Brain microvascular endothelial cell (primary cell): ENCODE data around the gene AHRR.

Source experiments
- DNase-seq: peaks from one replicate; pipeline ENCODE4 v3.0.0-alpha.2; 2020
- H3K27ac ChIP-seq: fragments of 250-450 bp; sonication (Bioruptor Pico); 2 replicates; pipeline ENCODE4 v1.5.1; 2020; ENCODE audit warnings: mild to moderate bottlenecking, moderate library complexity
- H3K27me3 ChIP-seq: fragments of 250-450 bp; sonication (Bioruptor Pico); replicated peaks from 2 replicates; pipeline ENCODE4 v1.5.1; 2020; ENCODE audit warnings: mild to moderate bottlenecking
- H3K36me3 ChIP-seq: fragments of 250-450 bp; sonication (Bioruptor Pico); replicated peaks from 2 replicates; pipeline ENCODE4 v1.5.1; 2020; ENCODE audit warnings: mild to moderate bottlenecking
- H3K4me3 ChIP-seq: 2 replicates; pipeline ENCODE4 v1.5.1; 2011; ENCODE audit warnings: low read depth, mild to moderate bottlenecking, control low read depth, low read length, moderate library complexity
- CTCF ChIP-seq: IDR thresholded peaks from 2 replicates; pipeline ENCODE4 v1.5.1; 2011; ENCODE audit warnings: low read depth, mild to moderate bottlenecking, moderate library complexity, low read length, control low read depth, inconsistent platforms; ENCODE audit errors: missing control alignments
- in situ Hi-C: cut with HindIII; loops from 2 replicates; pipeline ENCODE4 v1.10.0; 2017; ENCODE audit warnings: low sequenced_read_pairs, low pct_ligation_motif_present

The AHRR gene

GRCh38 chr5:452978-453710, 131.6 kb downstream of the AHRR start:
- H3K4me3 ChIP-seq = no peak overlapping the region
- no peak for DNase-seq
- no peak for TF ChIP-seq CTCF
- in situ Hi-C loops = no loop called here
- peaks cover 69% of the 10 kb centered on the region for H3K36me3 ChIP-seq
- no peak overlapping the region for H3K27ac ChIP-seq
- H3K27me3 ChIP-seq = no peaks in the 10 kb centered on the region

GRCh38 chr5:453725-454481, 132.4 kb downstream of the AHRR start:
- H3K4me3 ChIP-seq = no peak overlapping the region
- peaks cover 65% of the 10 kb centered on the region for H3K36me3 ChIP-seq
- no peak for DNase-seq
- in situ Hi-C loops = no loop called here
- H3K27me3 ChIP-seq = no peaks in the 10 kb centered on the region
- TF ChIP-seq CTCF = no peak
- H3K27ac ChIP-seq = no peak overlapping the region

GRCh38 chr5:454936-455335, 133.4 kb downstream of the AHRR start:
- peaks cover 56% of the 10 kb centered on the region for H3K36me3 ChIP-seq

GRCh38 chr5:455806-456205, 134.3 kb downstream of the AHRR start:
- Histone ChIP-seq H3K27ac (no peak overlapping the region), H3K27me3 (no peaks in the 10 kb centered on the region), H3K4me3 (no peak overlapping the region), H3K36me3 (peaks cover 51% of the 10 kb centered on the region)
- TF ChIP-seq CTCF = no peak
- no peak for DNase-seq
- in situ Hi-C loops = no loop called here

More at GRCh38 chr5:454936-455335, 133.4 kb downstream of the AHRR start:
- no peaks in the 10 kb centered on the region for H3K27me3 ChIP-seq
- H3K4me3 ChIP-seq = no peak overlapping the region
- no peak overlapping the region for H3K27ac ChIP-seq
- DNase-seq = no peak
- in situ Hi-C loops = no loop called here
- TF ChIP-seq CTCF = no peak

- H3K36me3 ChIP-seq = peaks cover 49% of the 10 kb centered on the region
- H3K27ac ChIP-seq = no peak overlapping the region
- H3K4me3 ChIP-seq = no peak overlapping the region
- H3K27me3 ChIP-seq = no peaks in the 10 kb centered on the region
- in situ Hi-C loops = no loop called here
- TF ChIP-seq CTCF = no peak
- DNase-seq = no peak
Measured at GRCh38 chr5:456351-457194, 135.1 kb downstream of the AHRR start.
